Urinary bladder (tissue), 4 donors: ENCODE results near the gene MAP4. TPM values are rescaled to one million over a fixed set of nuclear protein-coding genes. Genes with fewer than 3 reads are reported as not detected.

ENCODE experiments used
- DNase-seq: peaks from one replicate; pipeline ENCODE4 v3.0.0-alpha.2; 2015; ENCODE audit errors: extremely low spot score
- H3K27ac ChIP-seq: one replicate; pipeline ENCODE4 v1.5.1; 2013; ENCODE audit warnings: low read depth, mild to moderate bottlenecking, moderate library complexity
- H3K36me3 ChIP-seq: one replicate; pipeline ENCODE4 v1.6.1; 2013; ENCODE audit warnings: mild to moderate bottlenecking, moderate library complexity; ENCODE audit not compliant: insufficient read depth
- H3K4me1 ChIP-seq: one replicate; pipeline ENCODE4 v1.6.1; 2013; ENCODE audit warnings: mild to moderate bottlenecking, moderate library complexity; ENCODE audit not compliant: insufficient read depth
- H3K4me3 ChIP-seq: one replicate; pipeline ENCODE4 v1.5.1; 2013; ENCODE audit warnings: low read depth, low read length
- WGBS: extraction: QIAGEN DNeasy Blood & Tissue Kit; methylation state at CpG from one replicate; pipeline ENCODE4 v1.1.7; 2013; 5-methylcytosine and 5-hydroxymethylcytosine counted together
- polyA plus RNA-seq: library from polyadenylated mRNA; stranded (reverse); fragments of 200-250 nt; gene quantifications from one replicate; pipeline ENCODE4 v1.2.3, GENCODE V29; 2013
- total RNA-seq: library from RNA; depleted of rRNA; stranded (reverse); fragments of >200 nt; gene quantifications from one replicate; pipeline ENCODE4 v1.2.3, GENCODE V29; 2014
- donor health status: healthy with polysubstance abuse.
- donor health status: healthy.

MAP4 gene
- total and polyA plus RNA-seq, 2 donors, result 120 to 186 TPM

- Histone ChIP-seq H3K4me1 (no peaks in the 10 kb centered on the region), H3K36me3 (peaks cover 3% of the 10 kb centered on the region), H3K27ac (no peak overlapping the region), H3K4me3 (no peak overlapping the region)
- 94% methylated on average over 12 of the region's 12 CpGs for WGBS
- DNase-seq, result no peak
Measured at GRCh38 chr3:47870702-47871260, 145.4 kb downstream of the MAP4 start.

GRCh38 chr3:47870156-47870555 is 146.1 kb downstream of the MAP4 start:
- H3K27ac ChIP-seq, result no peak overlapping the region
- 86% methylated on average over 3 of the region's 3 CpGs for WGBS
- DNase-seq, result no peak
- peaks cover 3% of the 10 kb centered on the region for H3K36me3 ChIP-seq
- H3K4me1 ChIP-seq, result no peaks in the 10 kb centered on the region
- H3K4me3 ChIP-seq, result no peak overlapping the region

GRCh38 chr3:47868306-47868705 is 147.9 kb downstream of the MAP4 start:
- H3K36me3 ChIP-seq, result peaks cover 6% of the 10 kb centered on the region
- DNase-seq, result no peak

GRCh38 chr3:47867451-47868044 is 148.7 kb downstream of the MAP4 start:
- no peaks in the 10 kb centered on the region for H3K4me1 ChIP-seq
- H3K27ac ChIP-seq, result no peak overlapping the region
- no peak for DNase-seq
- WGBS, result 92% methylated on average over 8 of the region's 8 CpGs
- peaks cover 6% of the 10 kb centered on the region for H3K36me3 ChIP-seq
- no peak overlapping the region for H3K4me3 ChIP-seq

More at GRCh38 chr3:47868306-47868705, 147.9 kb downstream of the MAP4 start:
- Histone ChIP-seq H3K4me1 (no peaks in the 10 kb centered on the region), H3K4me3 (no peak overlapping the region), H3K27ac (no peak overlapping the region)
- WGBS, result 100% methylated on average over 2 of the region's 2 CpGs

- no peak overlapping the region for H3K4me3 ChIP-seq
- H3K36me3 ChIP-seq, result peaks cover 3% of the 10 kb centered on the region
- 52% methylated on average over 3 of the region's 3 CpGs for WGBS
- no peak for DNase-seq
- no peaks in the 10 kb centered on the region for H3K4me1 ChIP-seq
- H3K27ac ChIP-seq, result no peak overlapping the region
Measured at GRCh38 chr3:47865192-47865591, 151.0 kb downstream of the MAP4 start.

GRCh38 chr3:47863391-47864128 is 152.7 kb downstream of the MAP4 start:
- Histone ChIP-seq H3K36me3 (peaks cover 3% of the 10 kb centered on the region), H3K4me1 (no peaks in the 10 kb centered on the region), H3K4me3 (no peak overlapping the region), H3K27ac (no peak overlapping the region)
- DNase-seq, result no peak
- 91% methylated on average over 12 of the region's 12 CpGs for WGBS

GRCh38 chr3:47859956-47860605 is 156.1 kb downstream of the MAP4 start:
- no peak for DNase-seq
- no peaks in the 10 kb centered on the region for H3K4me1 ChIP-seq
- peaks cover 3% of the 10 kb centered on the region for H3K36me3 ChIP-seq
- no peak overlapping the region for H3K27ac ChIP-seq
- no peak overlapping the region for H3K4me3 ChIP-seq
- 92% methylated on average over 4 of the region's 4 CpGs for WGBS

GRCh38 chr3:47857151-47857550 is 159.1 kb downstream of the MAP4 start:
- Histone ChIP-seq H3K4me1 (no peaks in the 10 kb centered on the region), H3K27ac (no peak overlapping the region), H3K4me3 (no peak overlapping the region), H3K36me3 (no peaks in the 10 kb centered on the region)
- DNase-seq, result no peak
- WGBS, result 89% methylated on average over 2 of the region's 2 CpGs

GRCh38 chr3:47856669-47857068 is 159.5 kb downstream of the MAP4 start:
- no peak overlapping the region for H3K27ac ChIP-seq

GRCh38 chr3:47855461-47856383 is 160.5 kb downstream of the MAP4 start:
- Histone ChIP-seq H3K36me3 (no peaks in the 10 kb centered on the region), H3K4me1 (no peaks in the 10 kb centered on the region), H3K4me3 (no peak overlapping the region), H3K27ac (no peak overlapping the region)
- 88% methylated on average over 21 of the region's 21 CpGs for WGBS
- DNase-seq, result no peak

More at GRCh38 chr3:47856669-47857068, 159.5 kb downstream of the MAP4 start:
- H3K4me1 ChIP-seq, result no peaks in the 10 kb centered on the region
- 91% methylated on average over 11 of the region's 11 CpGs for WGBS
- no peak overlapping the region for H3K4me3 ChIP-seq
- DNase-seq, result no peak
- H3K36me3 ChIP-seq, result no peaks in the 10 kb centered on the region

- WGBS, result 88% methylated on average over 14 of the region's 14 CpGs
- no peak overlapping the region for H3K27ac ChIP-seq
- no peak for DNase-seq
- H3K4me1 ChIP-seq, result no peaks in the 10 kb centered on the region
- H3K36me3 ChIP-seq, result no peaks in the 10 kb centered on the region
- H3K4me3 ChIP-seq, result no peak overlapping the region
Measured at GRCh38 chr3:47854720-47855455, 161.3 kb downstream of the MAP4 start.

GRCh38 chr3:47854267-47854666 is 161.9 kb downstream of the MAP4 start:
- Histone ChIP-seq H3K4me1 (no peaks in the 10 kb centered on the region), H3K36me3 (no peaks in the 10 kb centered on the region)
- DNase-seq, result no peak

More at GRCh38 chr3:47854267-47854666, 161.9 kb downstream of the MAP4 start:
- 85% methylated on average over 11 of the region's 11 CpGs for WGBS
- Histone ChIP-seq H3K4me3 (no peak overlapping the region), H3K27ac (no peak overlapping the region)
